Activated CD4-positive, alpha-beta T cell treated with anti-CD3 and anti-CD28 coated beads, Interleukin-2, amount 10 ng/mL, durations not matched to agents 24 days and 14 days (primary cell): ENCODE measurements around the gene ZDHHC3. TPM values are rescaled to one million over a fixed set of nuclear protein-coding genes. Genes with fewer than 3 reads are reported as not detected.
A peak's percentile ranks its signal among the peaks of the same experiment; 100 is the strongest.

Experiments used
- DNase-seq: peaks from one replicate; pipeline ENCODE4 v3.0.0; 2022
- H3K27ac Mint-ChIP-seq: one replicate; pipeline ENCODE4 v1.8.0; 2022; ENCODE audit warnings: mild to moderate bottlenecking, mixed read lengths
- H3K27me3 Mint-ChIP-seq: one replicate; pipeline ENCODE4 v1.8.0; 2022; ENCODE audit warnings: mixed read lengths
- H3K36me3 Mint-ChIP-seq: one replicate; pipeline ENCODE4 v1.8.0; 2022; ENCODE audit warnings: low read depth, mild to moderate bottlenecking, mixed read lengths
- H3K4me1 Mint-ChIP-seq: one replicate; pipeline ENCODE4 v1.8.0; 2021; ENCODE audit warnings: mixed read lengths
- H3K4me3 Mint-ChIP-seq: one replicate; pipeline ENCODE4 v1.8.0; 2022; ENCODE audit warnings: mild to moderate bottlenecking, moderate library complexity, mixed read lengths
- H3K9me3 Mint-ChIP-seq: one replicate; pipeline ENCODE4 v1.8.0; 2021; ENCODE audit warnings: mixed read lengths
- intact Hi-C: fragments of 100-400 bp; cut with micrococcal nuclease; formaldehyde crosslinking; loops from one replicate; pipeline ENCODE4 v1.15.1; 2023
- total RNA-seq: library from RNA; stranded (reverse); gene quantifications from 2 replicates; pipeline ENCODE4 v1.2.3, GENCODE V29; 2022

The ZDHHC3 gene
- total RNA-seq, 1 donor from 2014 or later = 46.2 TPM

DNA sequence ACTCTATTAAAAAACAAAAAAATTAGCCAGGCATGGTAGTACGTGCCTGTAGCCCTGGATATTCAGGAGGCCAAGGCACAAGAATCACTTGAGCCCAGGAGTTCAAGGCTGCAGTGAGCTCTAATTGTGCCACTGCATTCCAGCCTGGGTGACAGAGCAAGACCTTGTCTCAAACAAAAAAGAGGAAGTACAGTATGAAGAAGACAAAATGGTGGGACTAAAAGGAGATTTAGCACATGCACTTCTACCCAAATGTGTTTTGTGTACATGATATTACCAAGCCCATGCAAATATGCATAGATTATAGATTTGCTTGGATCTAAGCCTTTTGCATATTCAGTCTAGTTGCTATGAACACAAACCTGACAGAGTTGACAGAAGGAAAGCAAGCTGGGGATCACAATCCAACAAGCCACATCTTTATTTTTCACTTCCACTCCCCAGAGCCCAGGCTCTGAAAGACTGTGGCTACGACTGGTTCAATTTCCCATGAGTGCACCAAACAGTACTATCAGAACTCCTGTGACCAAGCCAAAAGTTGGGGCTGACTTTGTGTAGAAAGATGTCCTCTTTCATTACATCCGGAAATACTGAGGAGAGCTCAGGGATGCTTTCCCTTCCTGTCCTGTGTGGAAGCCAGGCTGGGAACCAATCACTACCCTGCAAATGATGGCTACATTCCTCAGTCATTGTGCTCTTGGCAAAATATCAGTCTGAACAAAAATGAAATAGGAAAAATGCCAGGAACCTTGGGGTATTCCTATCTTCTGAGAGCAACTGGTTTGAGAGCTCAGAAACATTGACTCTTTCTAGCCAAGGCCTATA lies 52.1 kb downstream of the ZDHHC3 start:
- Mint-ChIP-seq H3K4me3 (no peak overlapping the region), H3K27me3 (no peaks in the 10 kb centered on the region), H3K4me1 (no peaks in the 10 kb centered on the region), H3K36me3 (peaks cover 29% of the 10 kb centered on the region), H3K27ac (no peak overlapping the region), H3K9me3 (no peaks in the 10 kb centered on the region)
- intact Hi-C loops = no loop called here
- DNase-seq = no peak

GRCh38 chr3:44920081-44920480 lies 55.9 kb downstream of the ZDHHC3 start:
- DNase-seq = no peak
- peaks cover 11% of the 10 kb centered on the region for H3K36me3 Mint-ChIP-seq
- intact Hi-C loops = no loop called here
- H3K4me1 Mint-ChIP-seq = no peaks in the 10 kb centered on the region
- H3K27me3 Mint-ChIP-seq = no peaks in the 10 kb centered on the region
- no peak overlapping the region for H3K4me3 Mint-ChIP-seq
- no peak overlapping the region for H3K27ac Mint-ChIP-seq
- no peaks in the 10 kb centered on the region for H3K9me3 Mint-ChIP-seq

DNA sequence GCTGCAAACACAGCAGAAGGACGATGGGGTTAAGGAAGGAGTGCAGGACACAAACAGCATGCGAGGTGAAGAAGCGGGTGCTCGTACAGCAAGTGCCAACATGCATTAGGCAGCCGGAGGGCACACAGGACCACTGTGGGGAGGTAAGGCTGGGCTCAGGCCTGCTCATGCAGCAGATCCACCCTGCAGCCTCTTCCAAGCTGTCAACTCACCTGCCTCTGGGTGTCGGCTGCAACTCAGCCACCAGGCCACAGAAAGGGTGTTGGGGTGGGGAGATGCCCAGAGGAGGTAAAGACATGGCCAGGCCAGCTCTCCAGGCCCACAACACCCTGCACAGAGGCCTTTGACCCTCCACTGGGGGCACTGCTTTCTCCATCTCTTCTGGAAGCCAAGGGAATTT lies 57.4 kb downstream of the ZDHHC3 start:
- Mint-ChIP-seq H3K27me3 (no peaks in the 10 kb centered on the region), H3K9me3 (no peaks in the 10 kb centered on the region), H3K4me3 (no peak overlapping the region), H3K4me1 (no peaks in the 10 kb centered on the region), H3K36me3 (peaks cover 11% of the 10 kb centered on the region), H3K27ac (no peak overlapping the region)
- DNase-seq = no peak
- intact Hi-C loops = no loop called here

DNA sequence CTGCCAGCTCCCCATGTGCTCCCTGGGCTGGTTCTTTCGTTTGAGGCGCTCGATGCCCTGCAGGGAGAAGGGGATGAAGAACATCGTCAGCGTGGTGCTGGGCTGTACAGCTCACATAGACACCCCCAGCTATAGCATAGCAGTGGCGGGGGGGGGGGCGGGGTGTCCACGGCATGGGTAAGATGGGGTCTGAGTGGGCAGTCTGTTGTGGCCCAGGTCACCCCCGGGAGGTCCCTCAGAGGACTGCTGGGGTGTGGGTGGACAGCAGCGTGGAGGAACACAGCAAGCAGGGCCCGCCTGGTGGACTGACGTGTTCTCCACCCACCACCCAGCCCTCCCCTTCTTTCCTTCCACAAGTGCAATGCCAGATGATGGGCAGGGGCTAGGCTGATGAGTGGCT lies 57.9 kb downstream of the ZDHHC3 start:
- H3K9me3 Mint-ChIP-seq = no peaks in the 10 kb centered on the region
- no peak overlapping the region for H3K4me3 Mint-ChIP-seq
- no peak for DNase-seq
- intact Hi-C loops = no loop called here
- H3K27ac Mint-ChIP-seq = no peak overlapping the region
- H3K27me3 Mint-ChIP-seq = no peaks in the 10 kb centered on the region
- peaks cover 11% of the 10 kb centered on the region for H3K36me3 Mint-ChIP-seq
- H3K4me1 Mint-ChIP-seq = no peaks in the 10 kb centered on the region

DNA sequence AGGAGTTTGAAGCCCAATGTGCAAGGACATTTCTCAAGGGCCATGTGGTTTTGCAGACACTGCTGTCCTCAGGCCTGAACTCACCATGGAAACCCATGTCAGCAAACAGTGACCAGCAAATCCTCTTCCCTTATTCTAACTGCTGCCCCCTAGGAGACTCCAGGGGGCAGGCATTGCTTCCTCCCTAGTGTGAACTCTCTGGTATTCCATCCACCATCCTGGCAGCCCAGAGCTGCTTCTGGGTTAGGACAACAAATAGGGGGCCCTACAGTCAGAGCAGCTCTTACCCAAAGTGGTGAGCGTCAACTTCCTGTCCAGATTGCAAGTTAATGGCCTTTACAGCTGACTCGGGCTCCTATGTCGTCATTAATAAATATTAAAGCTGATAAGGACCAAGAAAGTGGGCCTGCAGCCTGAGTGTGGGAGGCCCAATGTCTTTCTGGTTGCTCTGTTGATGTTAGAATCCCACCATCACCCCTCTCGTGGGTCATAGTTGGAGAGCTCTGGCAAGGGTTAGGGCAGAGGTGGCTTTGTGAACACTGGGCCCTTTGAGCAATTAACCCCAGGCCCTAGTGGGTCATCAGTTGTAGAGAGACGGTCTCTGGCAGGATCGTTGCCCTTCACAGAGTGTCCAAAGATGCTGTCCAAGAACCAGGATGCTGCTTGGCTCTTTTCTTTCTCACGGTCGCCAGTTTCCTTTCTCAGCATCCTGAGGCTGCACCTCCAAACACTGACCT lies 60.1 kb downstream of the ZDHHC3 start:
- Mint-ChIP-seq H3K9me3 (no peaks in the 10 kb centered on the region), H3K4me3 (no peak overlapping the region), H3K27me3 (no peaks in the 10 kb centered on the region), H3K4me1 (no peaks in the 10 kb centered on the region), H3K36me3 (peaks cover 4% of the 10 kb centered on the region), H3K27ac (no peak overlapping the region)
- intact Hi-C loops = no loop called here
- no peak for DNase-seq

GRCh38 chr3:44914936-44915335 lies 61.0 kb downstream of the ZDHHC3 start:
- H3K9me3 Mint-ChIP-seq = no peaks in the 10 kb centered on the region
- peaks cover 2% of the 10 kb centered on the region for H3K36me3 Mint-ChIP-seq
- H3K4me3 Mint-ChIP-seq = no peak overlapping the region
- H3K4me1 Mint-ChIP-seq = no peaks in the 10 kb centered on the region
- no peak overlapping the region for H3K27ac Mint-ChIP-seq
- DNase-seq = no peak
- intact Hi-C loops = loop anchor here (1.0 to 5.0 kb wide), 2 partner anchors 382 to 593 kb away; no protein-coding TSS in a partner anchor
- H3K27me3 Mint-ChIP-seq = no peaks in the 10 kb centered on the region

DNA sequence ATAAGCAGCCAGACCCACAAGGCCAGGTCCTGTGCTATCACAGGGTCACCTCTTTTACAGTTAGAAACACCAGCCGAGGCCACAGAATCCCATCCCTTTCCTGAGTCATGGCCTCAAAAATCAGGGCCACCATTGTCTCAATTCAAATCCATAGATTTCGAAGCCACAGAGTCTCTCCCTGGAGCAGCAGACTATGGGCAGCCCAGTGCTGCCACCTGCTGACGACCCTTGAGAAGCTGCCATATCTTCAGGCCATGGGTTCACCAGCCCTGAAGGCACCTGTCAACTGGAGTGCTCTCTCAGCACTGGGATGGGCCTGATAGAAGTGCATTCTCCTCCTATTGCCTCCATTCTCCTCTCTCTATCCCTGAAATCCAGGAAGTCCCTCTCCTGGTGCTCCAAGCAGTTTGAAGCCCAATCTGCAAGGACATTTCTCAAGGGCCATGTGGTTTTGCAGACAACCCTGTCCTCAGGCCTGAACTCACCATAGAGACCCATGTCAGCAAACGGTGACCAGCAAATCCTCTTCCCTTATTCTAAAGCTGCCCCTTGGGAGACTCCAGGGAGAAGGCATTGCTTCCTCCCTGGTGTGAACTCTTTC lies 62.0 kb downstream of the ZDHHC3 start:
- Mint-ChIP-seq H3K4me3 (no peak overlapping the region), H3K27me3 (peaks cover 2% of the 10 kb centered on the region), H3K4me1 (no peaks in the 10 kb centered on the region), H3K9me3 (no peaks in the 10 kb centered on the region), H3K36me3 (no peaks in the 10 kb centered on the region), H3K27ac (no peak overlapping the region)
- intact Hi-C loops = loop anchor here (1.0 to 5.0 kb wide), 2 partner anchors 381 to 592 kb away; no protein-coding TSS in a partner anchor
- DNase-seq = peak; percentile 88

- no peaks in the 10 kb centered on the region for H3K4me1 Mint-ChIP-seq
- H3K4me3 Mint-ChIP-seq = no peak overlapping the region
- H3K27me3 Mint-ChIP-seq = peaks cover 5% of the 10 kb centered on the region
- H3K27ac Mint-ChIP-seq = no peak overlapping the region
- intact Hi-C loops = loop anchor here (5.0 kb wide), 1 partner anchor 588 kb away; no protein-coding TSS in a partner anchor
- H3K9me3 Mint-ChIP-seq = no peaks in the 10 kb centered on the region
- H3K36me3 Mint-ChIP-seq = no peaks in the 10 kb centered on the region
- DNase-seq = no peak
Observed at GRCh38 chr3:44910693-44911092, 65.3 kb downstream of the ZDHHC3 start.

DNA sequence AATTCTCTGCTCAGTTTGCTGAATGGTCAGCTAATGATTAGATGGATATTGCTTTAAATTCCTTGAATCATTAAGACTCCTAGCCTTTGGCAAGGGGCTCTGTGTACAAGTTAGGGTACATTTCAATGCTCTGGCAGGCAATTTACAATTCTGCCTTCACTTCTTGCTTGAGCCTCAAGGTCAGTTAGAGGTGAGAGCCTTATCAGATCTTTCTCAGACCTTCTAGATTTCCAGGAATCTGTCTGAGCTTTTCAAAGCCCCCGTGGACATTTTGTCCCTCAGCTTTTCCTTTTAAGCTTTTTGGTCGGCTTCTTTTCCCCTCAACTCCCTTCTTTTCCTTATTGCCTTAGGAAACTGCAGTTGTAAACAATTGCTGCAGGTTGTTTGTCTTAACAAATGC lies 66.9 kb downstream of the ZDHHC3 start:
- no peaks in the 10 kb centered on the region for H3K4me1 Mint-ChIP-seq
- H3K36me3 Mint-ChIP-seq = no peaks in the 10 kb centered on the region
- intact Hi-C loops = no loop called here
- no peaks in the 10 kb centered on the region for H3K9me3 Mint-ChIP-seq
- H3K4me3 Mint-ChIP-seq = no peak overlapping the region
- peaks cover 5% of the 10 kb centered on the region for H3K27me3 Mint-ChIP-seq
- no peak overlapping the region for H3K27ac Mint-ChIP-seq
- DNase-seq = no peak

DNA sequence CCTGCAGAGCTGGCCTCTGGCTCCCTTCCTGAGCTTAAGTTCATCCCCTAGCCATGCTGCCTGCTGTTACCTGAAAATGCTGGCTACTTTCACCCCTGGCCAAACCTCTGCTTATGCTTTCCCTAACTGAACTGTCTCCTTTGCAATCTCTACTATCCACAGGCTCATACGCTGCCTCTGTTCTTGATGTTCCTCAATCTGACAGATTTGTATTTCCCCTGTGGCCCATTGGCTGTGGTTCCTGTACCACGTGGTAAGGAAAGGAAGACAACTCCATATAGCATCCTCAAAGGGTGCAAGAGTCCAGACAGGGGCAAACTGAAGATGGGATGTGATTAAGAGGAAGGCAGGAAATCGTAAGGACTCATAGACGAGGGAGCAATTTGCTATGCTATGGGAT lies 68.4 kb downstream of the ZDHHC3 start:
- intact Hi-C loops = no loop called here
- Mint-ChIP-seq H3K4me1 (no peaks in the 10 kb centered on the region), H3K9me3 (no peaks in the 10 kb centered on the region), H3K36me3 (no peaks in the 10 kb centered on the region), H3K27me3 (peaks cover 5% of the 10 kb centered on the region), H3K4me3 (no peak overlapping the region), H3K27ac (no peak overlapping the region)
- no peak for DNase-seq

DNA sequence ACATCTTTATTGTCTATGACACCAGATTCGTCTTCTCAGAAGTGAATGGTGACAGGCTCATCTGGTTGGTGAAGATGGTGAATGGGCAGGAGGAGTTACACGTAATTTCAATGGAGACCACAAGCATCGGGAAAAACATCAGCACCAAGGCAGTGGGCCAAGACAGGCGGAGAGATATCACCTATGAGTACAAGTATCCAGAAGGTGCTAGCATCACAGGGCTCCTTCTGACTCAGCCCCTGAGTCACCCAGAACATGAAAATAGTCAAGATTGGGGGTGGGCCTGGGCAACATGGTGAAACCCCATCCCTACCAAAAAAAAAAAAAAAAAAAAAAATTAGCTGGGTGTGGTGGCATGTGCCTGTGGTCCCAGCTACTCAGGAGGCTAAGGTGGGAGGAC lies 69.0 kb downstream of the ZDHHC3 start:
- no peaks in the 10 kb centered on the region for H3K4me1 Mint-ChIP-seq
- no peak overlapping the region for H3K27ac Mint-ChIP-seq
- DNase-seq = no peak
- no peaks in the 10 kb centered on the region for H3K9me3 Mint-ChIP-seq
- no peak overlapping the region for H3K4me3 Mint-ChIP-seq
- peaks cover 5% of the 10 kb centered on the region for H3K27me3 Mint-ChIP-seq
- intact Hi-C loops = no loop called here
- no peaks in the 10 kb centered on the region for H3K36me3 Mint-ChIP-seq

DNA sequence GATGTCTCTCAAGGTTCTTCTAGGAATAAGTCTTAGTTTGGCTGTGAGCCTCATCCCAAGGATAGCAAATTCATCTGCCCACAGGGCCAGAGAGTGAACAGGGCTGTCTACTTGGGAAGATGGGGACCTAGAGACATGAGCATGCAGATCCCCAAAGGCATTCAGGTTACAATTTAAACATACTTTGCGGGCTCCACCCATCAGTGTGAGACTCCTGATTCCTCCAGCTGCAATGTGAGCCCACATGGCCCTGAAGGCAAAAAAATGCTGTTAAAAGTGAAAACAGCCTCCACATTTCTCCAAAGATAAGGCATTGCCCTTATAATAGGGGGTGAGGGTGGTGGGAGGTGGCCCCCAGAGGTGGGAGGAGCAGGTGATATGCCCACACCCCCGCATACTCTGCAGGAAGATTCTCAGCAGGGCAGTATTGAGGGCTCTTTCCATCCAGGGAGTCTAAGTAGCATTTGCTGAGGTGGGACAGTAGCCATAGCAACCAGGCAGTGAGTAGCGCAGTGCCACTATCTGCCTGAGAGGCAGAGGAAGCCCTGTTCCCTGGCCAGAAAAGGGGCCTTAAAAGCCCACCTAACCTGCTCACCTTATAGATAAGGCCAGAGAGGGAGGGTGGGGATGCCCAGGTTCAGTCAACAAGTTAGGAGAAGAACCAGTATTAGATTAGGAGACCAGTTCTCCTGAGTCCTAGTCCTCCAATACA lies 70.4 kb downstream of the ZDHHC3 start:
- Mint-ChIP-seq H3K27ac (no peak overlapping the region), H3K4me1 (no peaks in the 10 kb centered on the region), H3K4me3 (no peak overlapping the region), H3K9me3 (no peaks in the 10 kb centered on the region), H3K36me3 (no peaks in the 10 kb centered on the region), H3K27me3 (peaks cover 5% of the 10 kb centered on the region)
- DNase-seq = no peak
- intact Hi-C loops = no loop called here

- Mint-ChIP-seq H3K27me3 (peaks cover 2% of the 10 kb centered on the region), H3K36me3 (no peaks in the 10 kb centered on the region), H3K4me1 (no peaks in the 10 kb centered on the region), H3K4me3 (no peak overlapping the region), H3K27ac (no peak overlapping the region), H3K9me3 (no peaks in the 10 kb centered on the region)
- intact Hi-C loops = no loop called here
- no peak for DNase-seq
Observed at GRCh38 chr3:44903751-44904150, 72.2 kb downstream of the ZDHHC3 start.
